HEK293 (cell line): ENCODE results near the gene IL11.

ENCODE experiments used
- PRDM1 ChIP-seq: fragments of 450-650 bp; formaldehyde crosslinking; IDR thresholded peaks from 2 replicates; pipeline ENCODE4; 2016; ENCODE audit warnings: missing biosample characterization, missing genetic modification characterization
- RBAK ChIP-seq: fragments of 450-650 bp; formaldehyde crosslinking; IDR thresholded peaks from 2 replicates; pipeline ENCODE4 v1.5.1; 2016; ENCODE audit warnings: missing biosample characterization, missing genetic modification characterization
- ZBTB7A ChIP-seq: fragments of 450-650 bp; formaldehyde crosslinking; IDR thresholded peaks from 2 replicates; pipeline ENCODE4 v1.5.1; 2016; ENCODE audit warnings: low read depth, missing biosample characterization, missing genetic modification characterization
- ZFHX2 ChIP-seq: fragments of 450-650 bp; formaldehyde crosslinking; conservative IDR thresholded peaks from 2 replicates; pipeline ENCODE4 v1.5.1; 2016; ENCODE audit warnings: missing biosample characterization, missing genetic modification characterization
- ZNF214 ChIP-seq: fragments of 450-650 bp; formaldehyde crosslinking; IDR thresholded peaks from 2 replicates; pipeline ENCODE4 v1.5.1; 2017; ENCODE audit warnings: missing biosample characterization, mild to moderate bottlenecking, missing genetic modification characterization, borderline replicate concordance
- ZNF23 ChIP-seq: fragments of 450-650 bp; formaldehyde crosslinking; IDR thresholded peaks from 2 replicates; pipeline ENCODE4 v1.5.1; 2016; ENCODE audit warnings: missing biosample characterization, missing genetic modification characterization, borderline replicate concordance
- ZNF239 ChIP-seq: fragments of 450-650 bp; formaldehyde crosslinking; IDR thresholded peaks from 2 replicates; pipeline ENCODE4 v1.5.1; 2016; ENCODE audit warnings: missing biosample characterization, missing genetic modification characterization
- ZNF266 ChIP-seq: fragments of 450-650 bp; formaldehyde crosslinking; IDR thresholded peaks from 2 replicates; pipeline ENCODE4 v1.5.1; 2016; ENCODE audit warnings: missing biosample characterization, missing genetic modification characterization, low read depth
- ZNF335 ChIP-seq: fragments of 450-650 bp; formaldehyde crosslinking; conservative IDR thresholded peaks from 2 replicates; pipeline ENCODE4 v1.5.1; 2016; ENCODE audit warnings: missing biosample characterization, missing genetic modification characterization
- ZNF341 ChIP-seq: fragments of 450-650 bp; formaldehyde crosslinking; IDR thresholded peaks from 2 replicates; pipeline ENCODE4; 2016; ENCODE audit warnings: low read depth, missing biosample characterization, missing genetic modification characterization
- ZNF366 ChIP-seq: fragments of 450-650 bp; formaldehyde crosslinking; conservative IDR thresholded peaks from 2 replicates; pipeline ENCODE4 v1.5.1; 2016; ENCODE audit warnings: missing biosample characterization, missing genetic modification characterization
- ZNF561 ChIP-seq: fragments of 450-650 bp; IDR thresholded peaks from 2 replicates; pipeline ENCODE4 v1.5.1; 2018; ENCODE audit warnings: missing biosample characterization, missing genetic modification characterization, borderline replicate concordance
- ZNF571 ChIP-seq: fragments of 450-650 bp; formaldehyde crosslinking; IDR thresholded peaks from 2 replicates; pipeline ENCODE4 v1.5.0; 2017; ENCODE audit warnings: missing biosample characterization, missing genetic modification characterization
- ZNF670 ChIP-seq: fragments of 450-650 bp; formaldehyde crosslinking; IDR thresholded peaks from 2 replicates; pipeline ENCODE4 v1.5.1; 2016; ENCODE audit warnings: missing biosample characterization, missing genetic modification characterization, low read depth
- ZNF747 ChIP-seq: fragments of 450-650 bp; formaldehyde crosslinking; IDR thresholded peaks from 2 replicates; pipeline ENCODE4 v1.5.1; 2016; ENCODE audit warnings: missing biosample characterization, missing genetic modification characterization
- TF ChIP-seq, protein P1 (sequence below): fragments of 450-650 bp; formaldehyde crosslinking; IDR thresholded peaks from 2 replicates; pipeline ENCODE4 v1.5.1; 2017; ENCODE audit warnings: missing biosample characterization, missing genetic modification characterization
- TF ChIP-seq, protein P2 (sequence below): fragments of 450-650 bp; formaldehyde crosslinking; conservative IDR thresholded peaks from 2 replicates; pipeline ENCODE4 v1.5.1; 2016; ENCODE audit warnings: low read depth, missing biosample characterization, missing genetic modification characterization
- TF ChIP-seq, protein P3 (sequence below): fragments of 450-650 bp; formaldehyde crosslinking; IDR thresholded peaks from 2 replicates; pipeline ENCODE4 v1.5.1; 2017; ENCODE audit warnings: missing biosample characterization, missing genetic modification characterization
- TF ChIP-seq, protein P4 (sequence below): fragments of 450-650 bp; formaldehyde crosslinking; IDR thresholded peaks from 2 replicates; pipeline ENCODE4 v1.5.0; 2017; ENCODE audit warnings: missing biosample characterization, missing genetic modification characterization, borderline replicate concordance
- TF ChIP-seq, protein P5 (sequence below): fragments of 450-650 bp; formaldehyde crosslinking; IDR thresholded peaks from 2 replicates; pipeline ENCODE4 v1.5.1; 2016; ENCODE audit warnings: missing biosample characterization, missing genetic modification characterization
- TF ChIP-seq, protein P6 (sequence below): fragments of 450-650 bp; formaldehyde crosslinking; IDR thresholded peaks from 2 replicates; pipeline ENCODE4 v1.5.1; 2016; ENCODE audit warnings: missing biosample characterization, missing genetic modification characterization
- TF ChIP-seq, protein P7 (sequence below): fragments of 450-650 bp; formaldehyde crosslinking; IDR thresholded peaks from 2 replicates; pipeline ENCODE4 v1.5.1; 2017; ENCODE audit warnings: missing biosample characterization, mild to moderate bottlenecking, missing genetic modification characterization, moderate library complexity
- TF ChIP-seq, protein P8 (sequence below): fragments of 450-650 bp; formaldehyde crosslinking; IDR thresholded peaks from 2 replicates; pipeline ENCODE4 v1.5.1; 2016; ENCODE audit warnings: missing biosample characterization, missing genetic modification characterization

IL11 gene

DNA sequence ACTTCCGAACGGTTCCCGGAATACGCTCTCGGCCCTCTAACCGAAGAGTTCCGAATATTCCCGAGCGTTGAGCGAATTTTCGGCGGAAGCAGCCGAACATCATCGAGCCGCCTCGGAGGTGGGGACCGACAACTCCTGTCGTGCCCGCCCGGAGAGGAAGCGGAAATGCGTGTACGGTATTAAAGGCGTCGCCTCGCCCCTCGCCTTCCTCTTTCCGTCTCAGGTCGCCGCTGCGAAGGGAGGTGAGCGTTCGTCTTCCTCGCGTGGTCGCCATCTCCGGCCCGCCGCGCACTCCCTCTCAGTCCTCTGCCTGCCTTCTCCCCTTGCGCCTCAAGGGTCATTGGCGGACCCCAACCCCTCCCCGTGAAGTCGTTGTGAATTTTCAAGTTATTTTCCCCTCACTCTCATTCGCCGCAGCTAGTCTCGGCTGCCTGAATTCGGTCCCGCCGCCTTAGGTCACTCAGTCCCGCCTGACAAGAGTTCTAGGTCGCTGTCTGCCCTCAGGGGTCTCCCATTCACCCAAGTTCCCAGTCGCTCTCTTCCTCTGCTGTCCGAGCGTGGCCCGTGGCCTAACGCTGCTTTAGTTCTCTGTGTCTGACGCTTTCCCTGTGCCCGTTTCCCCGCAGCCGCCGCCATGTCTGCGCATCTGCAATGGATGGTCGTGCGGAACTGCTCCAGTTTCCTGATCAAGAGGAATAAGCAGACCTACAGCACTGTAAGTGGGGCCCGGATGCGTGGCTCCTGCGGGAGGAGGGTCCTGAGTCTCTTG, 15.6 kb upstream of the IL11 start, which contains the start of gene RPL28 (continued):
- TF ChIP-seq, protein P1, sequence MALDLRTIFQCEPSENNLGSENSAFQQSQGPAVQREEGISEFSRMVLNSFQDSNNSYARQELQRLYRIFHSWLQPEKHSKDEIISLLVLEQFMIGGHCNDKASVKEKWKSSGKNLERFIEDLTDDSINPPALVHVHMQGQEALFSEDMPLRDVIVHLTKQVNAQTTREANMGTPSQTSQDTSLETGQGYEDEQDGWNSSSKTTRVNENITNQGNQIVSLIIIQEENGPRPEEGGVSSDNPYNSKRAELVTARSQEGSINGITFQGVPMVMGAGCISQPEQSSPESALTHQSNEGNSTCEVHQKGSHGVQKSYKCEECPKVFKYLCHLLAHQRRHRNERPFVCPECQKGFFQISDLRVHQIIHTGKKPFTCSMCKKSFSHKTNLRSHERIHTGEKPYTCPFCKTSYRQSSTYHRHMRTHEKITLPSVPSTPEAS = 0 out of 2 replicates have a peak, but pooled peaks have one; percentile 14
- no peak; the same call in 1 of the 2 replicates for TF ChIP-seq ZNF23 (tag by site-specific recombination)
- TF ChIP-seq, protein P2, sequence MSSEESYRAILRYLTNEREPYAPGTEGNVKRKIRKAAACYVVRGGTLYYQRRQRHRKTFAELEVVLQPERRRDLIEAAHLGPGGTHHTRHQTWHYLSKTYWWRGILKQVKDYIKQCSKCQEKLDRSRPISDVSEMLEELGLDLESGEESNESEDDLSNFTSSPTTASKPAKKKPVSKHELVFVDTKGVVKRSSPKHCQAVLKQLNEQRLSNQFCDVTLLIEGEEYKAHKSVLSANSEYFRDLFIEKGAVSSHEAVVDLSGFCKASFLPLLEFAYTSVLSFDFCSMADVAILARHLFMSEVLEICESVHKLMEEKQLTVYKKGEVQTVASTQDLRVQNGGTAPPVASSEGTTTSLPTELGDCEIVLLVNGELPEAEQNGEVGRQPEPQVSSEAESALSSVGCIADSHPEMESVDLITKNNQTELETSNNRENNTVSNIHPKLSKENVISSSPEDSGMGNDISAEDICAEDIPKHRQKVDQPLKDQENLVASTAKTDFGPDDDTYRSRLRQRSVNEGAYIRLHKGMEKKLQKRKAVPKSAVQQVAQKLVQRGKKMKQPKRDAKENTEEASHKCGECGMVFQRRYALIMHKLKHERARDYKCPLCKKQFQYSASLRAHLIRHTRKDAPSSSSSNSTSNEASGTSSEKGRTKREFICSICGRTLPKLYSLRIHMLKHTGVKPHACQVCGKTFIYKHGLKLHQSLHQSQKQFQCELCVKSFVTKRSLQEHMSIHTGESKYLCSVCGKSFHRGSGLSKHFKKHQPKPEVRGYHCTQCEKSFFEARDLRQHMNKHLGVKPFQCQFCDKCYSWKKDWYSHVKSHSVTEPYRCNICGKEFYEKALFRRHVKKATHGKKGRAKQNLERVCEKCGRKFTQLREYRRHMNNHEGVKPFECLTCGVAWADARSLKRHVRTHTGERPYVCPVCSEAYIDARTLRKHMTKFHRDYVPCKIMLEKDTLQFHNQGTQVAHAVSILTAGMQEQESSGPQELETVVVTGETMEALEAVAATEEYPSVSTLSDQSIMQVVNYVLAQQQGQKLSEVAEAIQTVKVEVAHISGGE (tag by site-specific recombination) = peak; percentile 95
- peak; percentile 71 for TF ChIP-seq ZNF335
- TF ChIP-seq, protein P3, sequence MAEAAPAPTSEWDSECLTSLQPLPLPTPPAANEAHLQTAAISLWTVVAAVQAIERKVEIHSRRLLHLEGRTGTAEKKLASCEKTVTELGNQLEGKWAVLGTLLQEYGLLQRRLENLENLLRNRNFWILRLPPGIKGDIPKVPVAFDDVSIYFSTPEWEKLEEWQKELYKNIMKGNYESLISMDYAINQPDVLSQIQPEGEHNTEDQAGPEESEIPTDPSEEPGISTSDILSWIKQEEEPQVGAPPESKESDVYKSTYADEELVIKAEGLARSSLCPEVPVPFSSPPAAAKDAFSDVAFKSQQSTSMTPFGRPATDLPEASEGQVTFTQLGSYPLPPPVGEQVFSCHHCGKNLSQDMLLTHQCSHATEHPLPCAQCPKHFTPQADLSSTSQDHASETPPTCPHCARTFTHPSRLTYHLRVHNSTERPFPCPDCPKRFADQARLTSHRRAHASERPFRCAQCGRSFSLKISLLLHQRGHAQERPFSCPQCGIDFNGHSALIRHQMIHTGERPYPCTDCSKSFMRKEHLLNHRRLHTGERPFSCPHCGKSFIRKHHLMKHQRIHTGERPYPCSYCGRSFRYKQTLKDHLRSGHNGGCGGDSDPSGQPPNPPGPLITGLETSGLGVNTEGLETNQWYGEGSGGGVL (tag by site-specific recombination) = no peak
- no peak for TF ChIP-seq ZNF747 (tag by site-specific recombination)
- TF ChIP-seq, protein P4, sequence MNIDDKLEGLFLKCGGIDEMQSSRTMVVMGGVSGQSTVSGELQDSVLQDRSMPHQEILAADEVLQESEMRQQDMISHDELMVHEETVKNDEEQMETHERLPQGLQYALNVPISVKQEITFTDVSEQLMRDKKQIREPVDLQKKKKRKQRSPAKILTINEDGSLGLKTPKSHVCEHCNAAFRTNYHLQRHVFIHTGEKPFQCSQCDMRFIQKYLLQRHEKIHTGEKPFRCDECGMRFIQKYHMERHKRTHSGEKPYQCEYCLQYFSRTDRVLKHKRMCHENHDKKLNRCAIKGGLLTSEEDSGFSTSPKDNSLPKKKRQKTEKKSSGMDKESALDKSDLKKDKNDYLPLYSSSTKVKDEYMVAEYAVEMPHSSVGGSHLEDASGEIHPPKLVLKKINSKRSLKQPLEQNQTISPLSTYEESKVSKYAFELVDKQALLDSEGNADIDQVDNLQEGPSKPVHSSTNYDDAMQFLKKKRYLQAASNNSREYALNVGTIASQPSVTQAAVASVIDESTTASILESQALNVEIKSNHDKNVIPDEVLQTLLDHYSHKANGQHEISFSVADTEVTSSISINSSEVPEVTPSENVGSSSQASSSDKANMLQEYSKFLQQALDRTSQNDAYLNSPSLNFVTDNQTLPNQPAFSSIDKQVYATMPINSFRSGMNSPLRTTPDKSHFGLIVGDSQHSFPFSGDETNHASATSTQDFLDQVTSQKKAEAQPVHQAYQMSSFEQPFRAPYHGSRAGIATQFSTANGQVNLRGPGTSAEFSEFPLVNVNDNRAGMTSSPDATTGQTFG (tag by site-specific recombination) = 0 out of 2 replicates have a peak, but pooled peaks have one; percentile 9
- TF ChIP-seq ZNF366 = no peak
- TF ChIP-seq ZNF670 (tag by site-specific recombination) = no peak
- no peak for TF ChIP-seq ZNF571
- TF ChIP-seq ZFHX2 (tag by site-specific recombination) = no peak
- peak; percentile 71; the same call in 1 of the 2 replicates for TF ChIP-seq ZNF239 (tag by site-specific recombination)
- TF ChIP-seq ZNF266 (tag by site-specific recombination) = no peak
- TF ChIP-seq RBAK (tag by site-specific recombination) = 0 out of 2 replicates have a peak, but pooled peaks have one; percentile 33
- peak; percentile 32; the same call in 1 of the 2 replicates for TF ChIP-seq ZNF341 (tag by site-specific recombination)
- 0 out of 2 replicates have a peak, but pooled peaks have one; percentile 34 for TF ChIP-seq ZBTB7A
- TF ChIP-seq, protein P5, sequence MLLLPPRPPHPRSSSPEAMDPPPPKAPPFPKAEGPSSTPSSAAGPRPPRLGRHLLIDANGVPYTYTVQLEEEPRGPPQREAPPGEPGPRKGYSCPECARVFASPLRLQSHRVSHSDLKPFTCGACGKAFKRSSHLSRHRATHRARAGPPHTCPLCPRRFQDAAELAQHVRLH (tag by site-specific recombination) = peak; percentile 86
- no peak for TF ChIP-seq ZNF214 (tag by site-specific recombination)
- TF ChIP-seq, protein P6, sequence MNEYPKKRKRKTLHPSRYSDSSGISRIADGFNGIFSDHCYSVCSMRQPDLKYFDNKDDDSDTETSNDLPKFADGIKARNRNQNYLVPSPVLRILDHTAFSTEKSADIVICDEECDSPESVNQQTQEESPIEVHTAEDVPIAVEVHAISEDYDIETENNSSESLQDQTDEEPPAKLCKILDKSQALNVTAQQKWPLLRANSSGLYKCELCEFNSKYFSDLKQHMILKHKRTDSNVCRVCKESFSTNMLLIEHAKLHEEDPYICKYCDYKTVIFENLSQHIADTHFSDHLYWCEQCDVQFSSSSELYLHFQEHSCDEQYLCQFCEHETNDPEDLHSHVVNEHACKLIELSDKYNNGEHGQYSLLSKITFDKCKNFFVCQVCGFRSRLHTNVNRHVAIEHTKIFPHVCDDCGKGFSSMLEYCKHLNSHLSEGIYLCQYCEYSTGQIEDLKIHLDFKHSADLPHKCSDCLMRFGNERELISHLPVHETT (tag by site-specific recombination) = peak; percentile 54; the same call in 1 of the 2 replicates
- peak; percentile 58; the same call in 1 of the 2 replicates for TF ChIP-seq ZNF561
- TF ChIP-seq, protein P7, sequence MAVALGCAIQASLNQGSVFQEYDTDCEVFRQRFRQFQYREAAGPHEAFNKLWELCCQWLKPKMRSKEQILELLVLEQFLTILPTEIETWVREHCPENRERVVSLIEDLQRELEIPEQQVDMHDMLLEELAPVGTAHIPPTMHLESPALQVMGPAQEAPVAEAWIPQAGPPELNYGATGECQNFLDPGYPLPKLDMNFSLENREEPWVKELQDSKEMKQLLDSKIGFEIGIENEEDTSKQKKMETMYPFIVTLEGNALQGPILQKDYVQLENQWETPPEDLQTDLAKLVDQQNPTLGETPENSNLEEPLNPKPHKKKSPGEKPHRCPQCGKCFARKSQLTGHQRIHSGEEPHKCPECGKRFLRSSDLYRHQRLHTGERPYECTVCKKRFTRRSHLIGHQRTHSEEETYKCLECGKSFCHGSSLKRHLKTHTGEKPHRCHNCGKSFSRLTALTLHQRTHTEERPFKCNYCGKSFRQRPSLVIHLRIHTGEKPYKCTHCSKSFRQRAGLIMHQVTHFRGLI (tag by site-specific recombination) = peak; percentile 10; the same call in 1 of the 2 replicates
- TF ChIP-seq, protein P8, sequence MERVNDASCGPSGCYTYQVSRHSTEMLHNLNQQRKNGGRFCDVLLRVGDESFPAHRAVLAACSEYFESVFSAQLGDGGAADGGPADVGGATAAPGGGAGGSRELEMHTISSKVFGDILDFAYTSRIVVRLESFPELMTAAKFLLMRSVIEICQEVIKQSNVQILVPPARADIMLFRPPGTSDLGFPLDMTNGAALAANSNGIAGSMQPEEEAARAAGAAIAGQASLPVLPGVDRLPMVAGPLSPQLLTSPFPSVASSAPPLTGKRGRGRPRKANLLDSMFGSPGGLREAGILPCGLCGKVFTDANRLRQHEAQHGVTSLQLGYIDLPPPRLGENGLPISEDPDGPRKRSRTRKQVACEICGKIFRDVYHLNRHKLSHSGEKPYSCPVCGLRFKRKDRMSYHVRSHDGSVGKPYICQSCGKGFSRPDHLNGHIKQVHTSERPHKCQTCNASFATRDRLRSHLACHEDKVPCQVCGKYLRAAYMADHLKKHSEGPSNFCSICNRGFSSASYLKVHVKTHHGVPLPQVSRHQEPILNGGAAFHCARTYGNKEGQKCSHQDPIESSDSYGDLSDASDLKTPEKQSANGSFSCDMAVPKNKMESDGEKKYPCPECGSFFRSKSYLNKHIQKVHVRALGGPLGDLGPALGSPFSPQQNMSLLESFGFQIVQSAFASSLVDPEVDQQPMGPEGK (tag by site-specific recombination) = peak; percentile 33; the same call in 1 of the 2 replicates
- no peak for TF ChIP-seq PRDM1 (tag by site-specific recombination)
